Measurements from ENCODE around the gene ZNF829.

Gene ZNF829

DNA sequence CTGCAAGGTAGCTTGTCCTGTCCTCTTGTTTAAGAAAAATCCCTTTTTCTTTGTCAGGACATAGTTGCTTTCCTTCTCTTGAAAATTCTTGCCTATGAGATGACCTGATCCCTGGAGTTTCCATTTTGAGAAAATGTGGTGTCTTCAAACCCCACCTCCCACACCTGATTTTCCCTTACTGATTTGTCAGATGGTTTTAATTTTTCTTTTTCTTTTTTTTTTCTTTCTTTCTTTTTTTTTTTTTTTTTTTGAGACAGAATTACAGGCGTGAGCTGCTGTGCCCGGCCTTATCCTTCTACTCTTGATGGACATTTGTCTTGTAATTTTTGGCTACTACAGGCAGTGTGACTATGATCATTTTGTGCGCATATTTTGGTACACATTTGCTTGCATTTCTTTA, 64.2 kb downstream of the ZNF829 start:
- Histone ChIP-seq H4K20me1 (ENCODE audit: insufficient read depth, low read length) (no peaks in the 10 kb centered on the region), H3K79me2 (ENCODE audit: insufficient read depth, low read length) (peaks cover 7% of the 10 kb centered on the region), H3K27me3 (ENCODE audit: insufficient read depth, low read length) (no peaks in the 10 kb centered on the region), H3K4me2 (ENCODE audit: low read length) (peak overlapping the region; percentile 91), H3K9me2 (ENCODE audit: low read depth, low read length) (no peaks in the 10 kb centered on the region), H2AFZ (ENCODE audit: low read length) (no peak overlapping the region), H3K9ac (ENCODE audit: low read length) (no peak overlapping the region; the same call in 1 of the 2 replicates), H3K27ac (ENCODE audit: low read depth, low read length, poor library complexity, severe bottlenecking) (no peak overlapping the region), H3F3A (ENCODE audit: insufficient read depth, low read length) (no peaks in the 10 kb centered on the region), H3K9me3 (ENCODE audit: low read length) (peaks cover 9% of the 10 kb centered on the region), H3K4me1 (ENCODE audit: insufficient read depth, low read length, severe bottlenecking) (peaks cover 7% of the 10 kb centered on the region), H3K36me3 (ENCODE audit: insufficient read depth, low read length) (peaks cover 17% of the 10 kb centered on the region), H3K4me3 (ENCODE audit: low read depth, low read length, poor library complexity, severe bottlenecking) (peak overlapping the region; percentile 72)
- TF ChIP-seq, protein P1, sequence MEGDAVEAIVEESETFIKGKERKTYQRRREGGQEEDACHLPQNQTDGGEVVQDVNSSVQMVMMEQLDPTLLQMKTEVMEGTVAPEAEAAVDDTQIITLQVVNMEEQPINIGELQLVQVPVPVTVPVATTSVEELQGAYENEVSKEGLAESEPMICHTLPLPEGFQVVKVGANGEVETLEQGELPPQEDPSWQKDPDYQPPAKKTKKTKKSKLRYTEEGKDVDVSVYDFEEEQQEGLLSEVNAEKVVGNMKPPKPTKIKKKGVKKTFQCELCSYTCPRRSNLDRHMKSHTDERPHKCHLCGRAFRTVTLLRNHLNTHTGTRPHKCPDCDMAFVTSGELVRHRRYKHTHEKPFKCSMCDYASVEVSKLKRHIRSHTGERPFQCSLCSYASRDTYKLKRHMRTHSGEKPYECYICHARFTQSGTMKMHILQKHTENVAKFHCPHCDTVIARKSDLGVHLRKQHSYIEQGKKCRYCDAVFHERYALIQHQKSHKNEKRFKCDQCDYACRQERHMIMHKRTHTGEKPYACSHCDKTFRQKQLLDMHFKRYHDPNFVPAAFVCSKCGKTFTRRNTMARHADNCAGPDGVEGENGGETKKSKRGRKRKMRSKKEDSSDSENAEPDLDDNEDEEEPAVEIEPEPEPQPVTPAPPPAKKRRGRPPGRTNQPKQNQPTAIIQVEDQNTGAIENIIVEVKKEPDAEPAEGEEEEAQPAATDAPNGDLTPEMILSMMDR (IDR thresholded peaks at IDR 0.05; ENCODE audit: low read length): no peak
- TF ChIP-seq EZH2 (IDR thresholded peaks at IDR 0.05; ENCODE audit: borderline replicate concordance, low read length): no peak

DNA sequence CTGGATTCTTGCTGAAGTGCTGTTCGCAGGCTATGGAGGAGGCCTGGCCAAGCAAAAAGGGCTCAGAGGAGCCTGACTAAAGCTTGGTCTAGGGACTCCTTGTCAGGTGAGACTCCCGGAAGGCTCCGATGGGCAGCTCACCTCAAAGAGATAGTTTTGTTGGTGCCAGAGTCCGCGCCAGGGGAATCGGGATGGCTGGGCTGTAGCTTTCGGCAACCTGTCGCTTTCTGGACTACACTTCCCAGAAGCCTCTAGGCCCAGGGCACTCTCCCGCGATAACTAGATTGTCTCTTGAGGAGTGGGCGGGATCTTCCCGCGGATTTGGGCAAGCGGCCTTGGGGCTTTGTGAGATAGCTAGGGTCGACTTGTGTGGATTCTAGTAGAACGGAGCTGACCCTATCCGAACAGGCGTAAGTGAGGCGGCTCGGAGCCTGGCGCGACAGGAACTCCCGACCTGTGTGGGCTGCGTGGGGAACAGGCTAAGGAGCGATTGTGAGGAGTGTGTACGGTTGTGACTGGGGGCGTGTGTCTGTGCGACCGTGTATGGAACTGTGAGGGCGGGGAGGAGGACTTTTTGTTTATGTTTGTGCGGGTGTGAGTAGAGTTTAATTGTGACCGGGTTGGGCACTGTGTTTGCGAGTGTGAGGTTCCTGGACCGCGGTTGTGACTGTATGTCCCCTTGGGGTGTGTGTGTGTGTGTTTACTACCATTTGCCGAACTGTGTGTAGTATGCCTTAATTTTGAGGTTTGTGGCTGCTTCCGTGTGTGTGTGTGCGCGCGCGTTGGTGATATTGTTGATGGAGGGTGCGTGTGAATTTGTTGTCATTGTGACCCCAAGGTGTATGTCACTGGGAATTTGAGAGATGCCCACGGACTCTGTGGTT, 65.3 kb downstream of the ZNF829 start, which contains the start of gene ZNF345:
ZNF345 (plus strand) TSS at position 318 of the 884 bp plus-strand sequence. CDS start 25,955 bp downstream, outside the sequence.
- Histone ChIP-seq H3K4me1 (ENCODE audit: insufficient read depth, low read length, severe bottlenecking) (peaks cover 7% of the 10 kb centered on the region), H3K27ac (ENCODE audit: low read depth, low read length, poor library complexity, severe bottlenecking) (peak within 1 kb of the TSS; percentile 31), H3K79me2 (ENCODE audit: insufficient read depth, low read length) (peaks cover 7% of the 10 kb centered on the region), H3K27me3 (ENCODE audit: insufficient read depth, low read length) (no peaks in the 10 kb centered on the region), H3K9me3 (ENCODE audit: low read length) (peaks cover 8% of the 10 kb centered on the region), H3K9ac (ENCODE audit: low read length) (peak within 1 kb of the TSS; percentile 79), H2AFZ (ENCODE audit: low read length) (0 out of 2 replicates have a peak within 1 kb of the TSS, but pooled peaks have one; percentile 74), H3K4me2 (ENCODE audit: low read length) (peak within 1 kb of the TSS; percentile 91), H3K36me3 (ENCODE audit: insufficient read depth, low read length) (peaks cover 11% of the 10 kb centered on the region), H3F3A (ENCODE audit: insufficient read depth, low read length) (no peaks in the 10 kb centered on the region), H3K9me2 (ENCODE audit: low read depth, low read length) (no peaks in the 10 kb centered on the region), H4K20me1 (ENCODE audit: insufficient read depth, low read length) (no peaks in the 10 kb centered on the region), H3K4me3 (ENCODE audit: low read depth, low read length, poor library complexity, severe bottlenecking) (peak within 1 kb of the TSS; percentile 72)
- TF ChIP-seq, protein P1 (IDR thresholded peaks at IDR 0.05; ENCODE audit: low read length): no peak
- no peak for TF ChIP-seq EZH2 (IDR thresholded peaks at IDR 0.05; ENCODE audit: borderline replicate concordance, low read length)

DNA sequence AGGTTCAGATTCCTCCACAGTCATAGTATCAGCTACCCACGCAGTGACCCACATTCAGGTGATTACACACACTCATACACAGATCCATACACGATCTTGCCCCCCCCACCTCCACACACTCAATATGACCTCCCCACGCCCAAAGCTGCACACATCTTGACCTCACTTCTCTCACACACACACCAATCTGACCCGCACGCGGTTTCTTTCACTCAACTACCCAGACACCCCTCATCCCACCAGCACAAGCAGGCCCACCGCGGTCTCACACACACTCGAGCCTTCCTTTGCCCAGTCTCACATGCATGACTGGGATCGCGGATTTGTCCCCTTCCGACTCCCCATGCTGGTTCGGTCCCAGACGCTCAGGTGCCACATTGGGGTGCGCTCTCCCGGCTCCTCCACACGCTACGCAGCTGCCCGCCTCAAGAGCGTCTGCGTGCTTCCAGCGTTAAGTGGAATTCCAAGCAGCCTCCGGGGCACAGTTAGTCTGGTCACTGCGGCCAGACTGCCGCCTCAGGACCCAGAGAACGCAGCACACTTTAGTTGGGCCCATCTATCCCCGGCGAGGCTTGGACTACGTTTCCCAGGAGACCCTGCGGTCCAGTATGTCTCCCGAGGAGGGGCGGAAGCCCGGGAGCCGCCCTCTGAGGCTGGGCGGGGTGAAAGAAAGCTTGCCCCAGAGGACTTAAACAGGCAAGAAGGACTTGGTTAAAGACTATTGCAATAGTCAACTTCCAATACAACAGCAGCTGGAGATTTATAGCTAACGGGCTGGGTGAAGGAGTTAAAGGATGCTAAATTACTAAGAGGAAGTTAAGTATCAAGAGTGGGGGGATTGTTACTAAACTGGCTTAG, 66.2 kb downstream of the ZNF829 start:
- peaks cover 15% of the 10 kb centered on the region for H3K36me3 ChIP-seq (ENCODE audit: insufficient read depth, low read length)
- TF ChIP-seq, protein P1 (IDR thresholded peaks at IDR 0.05; ENCODE audit: low read length): no peak
- TF ChIP-seq EZH2 (IDR thresholded peaks at IDR 0.05; ENCODE audit: borderline replicate concordance, low read length): no peak
- H3F3A ChIP-seq (ENCODE audit: insufficient read depth, low read length): no peaks in the 10 kb centered on the region
- H4K20me1 ChIP-seq (ENCODE audit: insufficient read depth, low read length): no peaks in the 10 kb centered on the region
- peak overlapping the region; percentile 91 for H3K4me2 ChIP-seq (ENCODE audit: low read length)
- peak overlapping the region; percentile 79 for H3K9ac ChIP-seq (ENCODE audit: low read length)
- peak overlapping the region; percentile 72 for H3K4me3 ChIP-seq (ENCODE audit: low read depth, low read length, poor library complexity, severe bottlenecking)
- 0 out of 2 replicates have a peak overlapping the region, but pooled peaks have one; percentile 36 for H2AFZ ChIP-seq (ENCODE audit: low read length)
- no peaks in the 10 kb centered on the region for H3K27me3 ChIP-seq (ENCODE audit: insufficient read depth, low read length)
- peak overlapping the region; percentile 31 for H3K27ac ChIP-seq (ENCODE audit: low read depth, low read length, poor library complexity, severe bottlenecking)
- H3K79me2 ChIP-seq (ENCODE audit: insufficient read depth, low read length): peaks cover 7% of the 10 kb centered on the region
- peaks cover 7% of the 10 kb centered on the region for H3K4me1 ChIP-seq (ENCODE audit: insufficient read depth, low read length, severe bottlenecking)
- peaks cover 6% of the 10 kb centered on the region for H3K9me3 ChIP-seq (ENCODE audit: low read length)
- no peaks in the 10 kb centered on the region for H3K9me2 ChIP-seq (ENCODE audit: low read depth, low read length)
